22Rv1 (cell line): ENCODE data around the gene CXCL16.

Experiments
- H3K27ac ChIP-seq: fragments of 450-650 bp; 2 replicates; pipeline ENCODE4 v1.5.1; 2017
- CTCF ChIP-seq: fragments of 450-650 bp; IDR thresholded peaks from 2 replicates; pipeline ENCODE4 v1.5.1; 2017; ENCODE audit warnings: mild to moderate bottlenecking
- ZFX ChIP-seq: fragments of 450-650 bp; IDR thresholded peaks from 2 replicates; pipeline ENCODE4 v1.6.1; 2017; ENCODE audit warnings: antibody characterized with exemption, borderline replicate concordance

The CXCL16 gene

GRCh38 chr17:4739122-4740024 is at the start of gene CXCL16, which contains the start of gene ZMYND15:
TSS of gene CXCL16 (minus strand) at chr17:4739928. CDS start at chr17:4739339, 589 bp downstream.
TSS of gene ZMYND15 (plus strand) at chr17:4739833. CDS start at chr17:4740549, 716 bp downstream.
- H3K27ac ChIP-seq: no peak within 1 kb of the TSS
- TF ChIP-seq ZFX: no peak
- TF ChIP-seq CTCF: no peak

- no peak for TF ChIP-seq ZFX
- no peak for TF ChIP-seq CTCF
- H3K27ac ChIP-seq: peak within 1 kb of the TSS; percentile 95
Observed at GRCh38 chr17:4788807-4789700, 49.3 kb upstream of the CXCL16 start, which contains the start of gene GLTPD2. TSS of gene GLTPD2 (plus strand) at chr17:4788964. CDS start at chr17:4789012, 48 bp downstream.

GRCh38 chr17:4788159-4788806 is 48.6 kb upstream of the CXCL16 start:
- peak overlapping the region; percentile 95 for H3K27ac ChIP-seq
- TF ChIP-seq CTCF: no peak
- no peak for TF ChIP-seq ZFX

GRCh38 chr17:4786516-4786915 is 46.8 kb upstream of the CXCL16 start:
- TF ChIP-seq CTCF: no peak
- TF ChIP-seq ZFX: no peak
- no peak overlapping the region for H3K27ac ChIP-seq

- peak within 1 kb of the TSS; percentile 2; the same call in 1 of the 2 replicates for H3K27ac ChIP-seq
- no peak for TF ChIP-seq ZFX
- no peak for TF ChIP-seq CTCF
Observed at GRCh38 chr17:4786106-4786511, 46.4 kb upstream of the CXCL16 start, which contains the start of gene VMO1. TSS of gene VMO1 (minus strand) at chr17:4786364. CDS start at chr17:4786352, 12 bp downstream.

GRCh38 chr17:4785311-4786105 is 45.8 kb upstream of the CXCL16 start:
- no peak overlapping the region for H3K27ac ChIP-seq
- TF ChIP-seq ZFX (no peak), CTCF (no peak)
